Adrenal gland (tissue), 5 donors: ENCODE results near the gene NR1H2.

Experiments
- POLR2A ChIP-seq, 2 donors: fragments of 450-650 bp; IDR thresholded peaks; one replicate each; pipeline ENCODE4 v1.6.1; 2017; ENCODE audit warnings: antibody characterized with exemption in 2 of 2, mild to moderate bottlenecking in 2 of 2, moderate library complexity in 1 of 2
- TF ChIP-seq, protein P1 (sequence below), 6 experiments: fragments of 450-650 bp in 4 of 6; fragments of 200-600 bp in 2 of 6; sonication (generic) in 1 of 6; IDR thresholded peaks; 1 replicate in 5 of 6; 2 replicates in 1 of 6; pipeline versions ENCODE4 v1.5.1 to v1.8.0; 2016 to 2021; ENCODE audit warnings: antibody characterized with exemption in 6 of 6, mild to moderate bottlenecking in 2 of 6, moderate library complexity in 1 of 6
- donor health status: DM: no; HTN: no; CAD: no.

GRCh38 chr19:50331221-50331993, 44.9 kb upstream of the NR1H2 start:
- TF ChIP-seq, protein P1, sequence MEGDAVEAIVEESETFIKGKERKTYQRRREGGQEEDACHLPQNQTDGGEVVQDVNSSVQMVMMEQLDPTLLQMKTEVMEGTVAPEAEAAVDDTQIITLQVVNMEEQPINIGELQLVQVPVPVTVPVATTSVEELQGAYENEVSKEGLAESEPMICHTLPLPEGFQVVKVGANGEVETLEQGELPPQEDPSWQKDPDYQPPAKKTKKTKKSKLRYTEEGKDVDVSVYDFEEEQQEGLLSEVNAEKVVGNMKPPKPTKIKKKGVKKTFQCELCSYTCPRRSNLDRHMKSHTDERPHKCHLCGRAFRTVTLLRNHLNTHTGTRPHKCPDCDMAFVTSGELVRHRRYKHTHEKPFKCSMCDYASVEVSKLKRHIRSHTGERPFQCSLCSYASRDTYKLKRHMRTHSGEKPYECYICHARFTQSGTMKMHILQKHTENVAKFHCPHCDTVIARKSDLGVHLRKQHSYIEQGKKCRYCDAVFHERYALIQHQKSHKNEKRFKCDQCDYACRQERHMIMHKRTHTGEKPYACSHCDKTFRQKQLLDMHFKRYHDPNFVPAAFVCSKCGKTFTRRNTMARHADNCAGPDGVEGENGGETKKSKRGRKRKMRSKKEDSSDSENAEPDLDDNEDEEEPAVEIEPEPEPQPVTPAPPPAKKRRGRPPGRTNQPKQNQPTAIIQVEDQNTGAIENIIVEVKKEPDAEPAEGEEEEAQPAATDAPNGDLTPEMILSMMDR (IDR thresholded peaks at IDR 0.05): no peak
- no peak for TF ChIP-seq POLR2A (IDR thresholded peaks at IDR 0.05)
